PC-3 (cell line): Measurements from ENCODE around the gene LRBA. TPM values are rescaled to one million over a fixed set of nuclear protein-coding genes. Genes with fewer than 3 reads are reported as not detected.

Experiments
- ATAC-seq: fragments of 200-7000 bp; cut with Tn5 transposase; 2 replicates; pipeline ENCODE4 v1.9.1; 2020; ENCODE audit warnings: mild to moderate bottlenecking, moderate library complexity
- BruUV-seq: library from RNA; stranded (reverse); fragments of 400-500 nt; replicated peaks from 2 replicates; lab custom pipeline; 2021; lab: Mats Ljungman, UMichigan
- CTCF ChIA-PET: fragments of 300-600 bp; sonication (Branson Sonifier 250); formaldehyde crosslinking; loops from one replicate; lab custom pipeline; 2022; ENCODE audit warnings: antibody characterized with exemption; lab: Charles Lee
- POLR2A ChIA-PET: fragments of 300-600 bp; sonication (Branson Sonifier 250); formaldehyde crosslinking; loops from one replicate; lab custom pipeline; 2022; ENCODE audit warnings: antibody characterized with exemption; ENCODE audit not compliant: unreplicated experiment; lab: Charles Lee
- DNase-seq: peaks from one replicate; pipeline ENCODE4 v3.0.0-alpha.2; 2015
- H2AFZ ChIP-seq: fragments of 300-600 bp; sonication (generic); 2 replicates; pipeline ENCODE4 v1.6.0; 2016; ENCODE audit warnings: antibody characterized with exemption, low read length
- H3F3A ChIP-seq: fragments of 300-600 bp; sonication (generic); one replicate; pipeline ENCODE4 v1.6.0; 2017; ENCODE audit warnings: antibody characterized with exemption, low read length, control low read depth, mild to moderate bottlenecking; ENCODE audit not compliant: unreplicated experiment
- H3K27ac ChIP-seq: fragments of 300-600 bp; sonication (generic); 2 replicates; pipeline ENCODE4 v1.5.1; 2016; ENCODE audit warnings: mild to moderate bottlenecking, low read length
- H3K27me3 ChIP-seq: fragments of 300-600 bp; sonication (generic); 2 replicates; pipeline ENCODE4 v1.6.1; 2016; ENCODE audit warnings: low read length, mixed read lengths
- H3K36me3 ChIP-seq: fragments of 300-600 bp; sonication (generic); 2 replicates; pipeline ENCODE4 v1.6.1; 2016; ENCODE audit warnings: low read depth, mixed run types, low read length, mixed read lengths
- H3K4me1 ChIP-seq: fragments of 300-600 bp; sonication (generic); 2 replicates; pipeline ENCODE4 v1.5.1; 2016; ENCODE audit warnings: low read length; ENCODE audit not compliant: insufficient read depth
- H3K4me2 ChIP-seq: fragments of 300-600 bp; sonication (generic); 2 replicates; pipeline ENCODE4 v1.6.0; 2016; ENCODE audit warnings: low read length
- H3K4me3 ChIP-seq: fragments of 300-600 bp; sonication (generic); 2 replicates; pipeline ENCODE4 v1.5.1; 2016; ENCODE audit warnings: mild to moderate bottlenecking, low read length, mixed read lengths
- H3K79me2 ChIP-seq: fragments of 300-600 bp; sonication (generic); 2 replicates; pipeline ENCODE4 v1.6.1; 2017; ENCODE audit warnings: low read length, mixed read lengths
- H3K9ac ChIP-seq: fragments of 300-600 bp; sonication (generic); 2 replicates; pipeline ENCODE4 v1.6.0; 2016; ENCODE audit warnings: mild to moderate bottlenecking, low read length
- H3K9me2 ChIP-seq: fragments of 300-600 bp; sonication (generic); replicated peaks from 2 replicates; pipeline ENCODE4 v1.6.1; 2016; ENCODE audit warnings: mixed run types, low read length, mixed read lengths
- H3K9me3 ChIP-seq: fragments of 300-600 bp; sonication (generic); 2 replicates; pipeline ENCODE4 v1.6.1; 2016; ENCODE audit warnings: low read length, mixed read lengths
- H4K20me1 ChIP-seq: fragments of 300-600 bp; sonication (generic); 2 replicates; pipeline ENCODE4 v1.6.1; 2016; ENCODE audit warnings: low read length, mixed read lengths
- EZH2 ChIP-seq: fragments of 300-600 bp; sonication (generic); IDR thresholded peaks from one replicate; pipeline ENCODE4 v1.6.1; 2017; ENCODE audit warnings: antibody characterized with exemption, mild to moderate bottlenecking, low read length; ENCODE audit not compliant: unreplicated experiment
- EZH2phosphoT487 ChIP-seq: fragments of 300-600 bp; sonication (generic); IDR thresholded peaks from 2 replicates; pipeline ENCODE4 v1.6.1; 2018; ENCODE audit warnings: mild to moderate bottlenecking, antibody characterized with exemption, low read length, borderline replicate concordance
- intact Hi-C: fragments of 100-400 bp; cut with micrococcal nuclease; formaldehyde crosslinking; loops from 2 replicates; pipeline ENCODE4 v1.9.0; 2023
- total RNA-seq: library from RNA; depleted of rRNA; stranded (reverse); fragments of >200 nt; gene quantifications from 2 replicates; pipeline ENCODE4 v1.2.3, GENCODE V29; 2014
- TF ChIP-seq, protein P1 (sequence below): fragments of 300-600 bp; sonication (generic); conservative IDR thresholded peaks from 2 replicates; pipeline ENCODE4 v1.5.1; 2017; ENCODE audit warnings: antibody characterized with exemption, low read depth, mild to moderate bottlenecking, low read length

The LRBA gene
- total RNA-seq, 1 experiment from 2014 or later, result 40.8 TPM

DNA sequence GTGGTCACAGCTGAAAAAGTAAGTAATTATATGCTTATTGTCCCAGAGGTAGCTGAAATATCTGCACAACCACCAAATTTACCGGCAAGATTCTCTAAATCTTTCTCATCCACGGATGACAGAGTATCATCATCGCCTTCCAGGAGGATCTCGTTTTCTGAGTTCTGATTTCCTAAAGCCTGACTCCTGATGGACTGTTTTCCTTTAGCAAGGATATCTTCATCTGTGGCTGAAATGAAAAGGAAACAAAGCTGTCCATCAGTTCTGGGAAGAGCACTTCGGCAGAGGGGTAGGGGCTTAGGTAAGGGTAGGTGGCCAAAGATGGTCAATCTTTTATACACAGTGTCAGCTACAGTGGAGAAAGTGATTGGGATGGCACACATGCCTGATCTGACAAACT is 424.5 kb downstream of the LRBA start:
- Histone ChIP-seq H4K20me1 (no peaks in the 10 kb centered on the region), H3K4me3 (no peak overlapping the region), H3K27ac (no peak overlapping the region), H3K4me1 (no peaks in the 10 kb centered on the region), H3K79me2 (no peaks in the 10 kb centered on the region), H2AFZ (no peak overlapping the region), H3K9ac (no peak overlapping the region), H3K9me3 (no peaks in the 10 kb centered on the region), H3K4me2 (no peak overlapping the region), H3K9me2 (no peaks in the 10 kb centered on the region), H3K27me3 (no peaks in the 10 kb centered on the region), H3K36me3 (no peaks in the 10 kb centered on the region), H3F3A (no peaks in the 10 kb centered on the region)
- TF ChIP-seq EZH2, result no peak
- no peak for TF ChIP-seq EZH2phosphoT487
- TF ChIP-seq, protein P1, sequence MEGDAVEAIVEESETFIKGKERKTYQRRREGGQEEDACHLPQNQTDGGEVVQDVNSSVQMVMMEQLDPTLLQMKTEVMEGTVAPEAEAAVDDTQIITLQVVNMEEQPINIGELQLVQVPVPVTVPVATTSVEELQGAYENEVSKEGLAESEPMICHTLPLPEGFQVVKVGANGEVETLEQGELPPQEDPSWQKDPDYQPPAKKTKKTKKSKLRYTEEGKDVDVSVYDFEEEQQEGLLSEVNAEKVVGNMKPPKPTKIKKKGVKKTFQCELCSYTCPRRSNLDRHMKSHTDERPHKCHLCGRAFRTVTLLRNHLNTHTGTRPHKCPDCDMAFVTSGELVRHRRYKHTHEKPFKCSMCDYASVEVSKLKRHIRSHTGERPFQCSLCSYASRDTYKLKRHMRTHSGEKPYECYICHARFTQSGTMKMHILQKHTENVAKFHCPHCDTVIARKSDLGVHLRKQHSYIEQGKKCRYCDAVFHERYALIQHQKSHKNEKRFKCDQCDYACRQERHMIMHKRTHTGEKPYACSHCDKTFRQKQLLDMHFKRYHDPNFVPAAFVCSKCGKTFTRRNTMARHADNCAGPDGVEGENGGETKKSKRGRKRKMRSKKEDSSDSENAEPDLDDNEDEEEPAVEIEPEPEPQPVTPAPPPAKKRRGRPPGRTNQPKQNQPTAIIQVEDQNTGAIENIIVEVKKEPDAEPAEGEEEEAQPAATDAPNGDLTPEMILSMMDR, result no peak
- ChIA-PET POLR2A (no interaction called here), CTCF (no interaction called here)
- ATAC-seq (no peak), DNase-seq (no peak)
- intact Hi-C loops, result no loop called here
- no TSS peak for BruUV-seq

DNA sequence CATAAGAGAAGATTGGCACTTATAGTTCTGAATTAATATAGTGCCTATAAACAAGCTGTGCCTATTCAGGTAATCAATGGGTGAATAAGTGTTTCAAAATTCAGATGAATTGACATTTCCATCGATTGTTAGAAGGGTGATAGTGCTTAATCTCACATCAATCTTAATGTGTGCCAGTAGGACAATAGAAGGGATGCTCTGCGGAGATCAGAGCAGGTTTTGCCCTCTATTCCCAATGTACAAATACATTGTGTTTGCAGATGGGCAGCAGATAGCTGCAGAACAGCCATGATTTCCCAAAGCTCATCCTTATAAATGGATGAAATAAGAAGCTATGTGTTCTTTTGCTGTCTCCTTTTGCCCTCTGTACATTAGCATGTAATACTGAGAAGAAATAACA is 425.9 kb downstream of the LRBA start:
- Histone ChIP-seq H3K36me3 (no peaks in the 10 kb centered on the region; the same call in 1 of the 2 replicates), H3K27ac (no peak overlapping the region), H3K4me2 (no peak overlapping the region)

DNA sequence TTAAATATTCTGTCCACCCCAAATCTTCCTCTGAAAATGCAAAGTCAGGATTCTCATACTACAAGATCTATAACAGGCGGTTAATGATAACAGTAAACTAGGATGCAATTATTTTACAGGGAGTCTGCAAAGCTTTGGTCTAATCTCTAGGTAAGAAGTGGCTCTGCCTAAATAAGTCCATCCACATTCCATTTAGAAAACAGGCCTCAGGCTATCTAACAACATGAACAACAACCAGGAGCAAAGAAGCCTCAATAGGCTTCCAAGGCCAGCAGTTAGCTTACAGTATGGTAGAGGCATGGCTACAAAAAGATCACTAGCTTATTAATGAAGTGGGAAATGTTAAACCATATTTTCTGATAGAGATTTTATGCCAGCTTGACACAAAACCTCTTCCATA is 426.8 kb downstream of the LRBA start:
- CTCF ChIA-PET, result no interaction called here

More for the DNA sequence above, 425.9 kb downstream of the LRBA start:
- ATAC-seq (no peak), DNase-seq (no peak)
- no peak overlapping the region for H2AFZ ChIP-seq
- no peak overlapping the region for H3K9ac ChIP-seq
- no peak overlapping the region for H3K4me3 ChIP-seq
- H4K20me1 ChIP-seq, result no peaks in the 10 kb centered on the region
- no peaks in the 10 kb centered on the region for H3K9me2 ChIP-seq
- H3K27me3 ChIP-seq, result no peaks in the 10 kb centered on the region
- intact Hi-C loops, result no loop called here
- no TSS peak for BruUV-seq
- TF ChIP-seq EZH2 (no peak), EZH2phosphoT487 (no peak)
- TF ChIP-seq, protein P1, result no peak
- H3F3A ChIP-seq, result no peaks in the 10 kb centered on the region
- POLR2A ChIA-PET, result no interaction called here
- CTCF ChIA-PET, result no interaction called here
- H3K9me3 ChIP-seq, result no peaks in the 10 kb centered on the region
- no peaks in the 10 kb centered on the region for H3K79me2 ChIP-seq
- no peaks in the 10 kb centered on the region for H3K4me1 ChIP-seq

More for the DNA sequence above, 426.8 kb downstream of the LRBA start:
- Histone ChIP-seq H3K4me3 (no peak overlapping the region), H3K36me3 (no peaks in the 10 kb centered on the region; the same call in 1 of the 2 replicates), H3K79me2 (no peaks in the 10 kb centered on the region), H3K9ac (no peak overlapping the region), H3K4me1 (no peaks in the 10 kb centered on the region), H3K9me2 (no peaks in the 10 kb centered on the region), H3F3A (no peaks in the 10 kb centered on the region), H2AFZ (no peak overlapping the region), H3K9me3 (no peaks in the 10 kb centered on the region), H3K27me3 (no peaks in the 10 kb centered on the region), H4K20me1 (no peaks in the 10 kb centered on the region), H3K4me2 (no peak overlapping the region), H3K27ac (no peak overlapping the region)
- no peak for DNase-seq
- no peak for TF ChIP-seq EZH2
- TF ChIP-seq, protein P1, result no peak
- no peak for TF ChIP-seq EZH2phosphoT487
- no peak for ATAC-seq
- BruUV-seq, result no TSS peak
- intact Hi-C loops, result no loop called here
- POLR2A ChIA-PET, result no interaction called here
